ENCODE data around the gene ST3GAL4. TPM values are rescaled to one million over a fixed set of nuclear protein-coding genes. Genes with fewer than 3 reads are reported as not detected.

ST3GAL4 gene
- total RNA-seq, 1 experiment from 2014 or later = 13.1 TPM

DNA sequence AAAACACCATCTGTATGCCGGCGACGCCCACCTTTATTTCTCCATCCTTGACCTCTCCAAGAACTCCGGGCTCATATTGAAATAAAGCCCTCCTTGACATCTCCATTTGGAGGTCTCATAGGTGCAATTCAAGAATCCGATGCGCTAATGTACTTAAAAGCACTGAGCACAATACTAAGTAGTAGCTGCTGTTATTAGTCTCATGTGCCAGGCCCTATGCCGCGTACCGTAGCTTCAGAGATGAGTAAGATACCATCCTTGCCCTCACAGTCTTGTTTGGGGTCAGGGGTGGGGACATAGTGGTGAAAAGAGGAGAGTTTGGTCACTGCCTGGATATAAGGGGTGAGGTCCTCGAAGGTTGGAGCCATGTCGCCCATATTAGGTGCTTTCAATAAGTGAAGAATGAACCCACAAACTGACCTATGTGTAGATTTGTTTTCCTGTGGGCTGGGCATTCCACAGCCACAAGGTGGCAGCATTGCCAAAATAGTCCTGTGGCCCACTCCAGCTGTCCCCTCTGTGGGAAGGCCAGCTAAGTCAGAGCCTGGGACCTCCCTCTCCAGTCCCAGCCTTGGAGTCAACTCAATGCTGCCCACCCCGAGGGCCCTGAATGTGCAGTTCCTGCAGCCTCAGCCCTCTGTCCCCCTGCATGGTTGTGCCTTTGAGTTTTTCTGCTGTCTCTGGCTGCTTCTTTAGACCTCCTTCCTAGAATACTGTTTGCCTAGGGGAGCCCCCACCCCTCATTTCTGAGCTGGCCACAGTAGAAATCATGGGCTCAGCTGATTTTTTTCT is 45.1 kb upstream of the ST3GAL4 start:
- no peaks in the 10 kb centered on the region for H4K20me1 ChIP-seq (ENCODE audit: insufficient read depth)
- ATAC-seq = peak; percentile 93
- no peak overlapping the region for H3K4me3 ChIP-seq (replicated peaks in 1 of 2; ENCODE audit: low read depth in 1 of 2, low read length in 2 of 2)
- H3K4me1 ChIP-seq (ENCODE audit: control insufficient read depth in 1 of 2, insufficient read depth in 2 of 2, low read length in 2 of 2) = peaks cover 0 to 3% of the 10 kb centered on the region in 2 experiments; a peak in 3 of 4 replicates
- no peak overlapping the region for H2AFZ ChIP-seq (ENCODE audit: low read depth, low read length, poor library complexity, severe bottlenecking)
- H3K27me3 ChIP-seq (ENCODE audit: insufficient read depth, low read length) = no peaks in the 10 kb centered on the region
- intact Hi-C loops (cut with micrococcal nuclease) = loop anchor here (1.0 to 10.0 kb wide), 4 partner anchors 82 to 680 kb away; no protein-coding TSS in a partner anchor
- H3K9me2 ChIP-seq (ENCODE audit: insufficient read depth) = no peaks in the 10 kb centered on the region
- no peaks in the 10 kb centered on the region for H3K9me3 ChIP-seq (ENCODE audit: control insufficient read depth in 1 of 2, insufficient read depth in 1 of 2, low read depth in 1 of 2, low read length in 2 of 2)
- peak; percentile 42 for DNase-seq (ENCODE audit: low read depth, low spot score)
- H3K27ac ChIP-seq (ENCODE audit: low read depth, low read length) = no peak overlapping the region
- POLR2A ChIA-PET = interaction anchor here (1.0 kb wide), 1 partner anchor 9 kb away, joined by 3 read pairs; no protein-coding TSS in a partner anchor
- no peaks in the 10 kb centered on the region for H3K79me2 ChIP-seq (ENCODE audit: insufficient read depth, low read length)
- CTCF ChIA-PET = interaction anchor here (0.8 to 5.9 kb wide), 9 partner anchors 9 to 297 kb away, joined by 3 to 74 read pairs (median 4); no protein-coding TSS in a partner anchor
- H3K4me2 ChIP-seq (ENCODE audit: low read length) = no peak overlapping the region
- H3K9ac ChIP-seq (ENCODE audit: low read length) = no peak overlapping the region
- TF ChIP-seq, protein P1, sequence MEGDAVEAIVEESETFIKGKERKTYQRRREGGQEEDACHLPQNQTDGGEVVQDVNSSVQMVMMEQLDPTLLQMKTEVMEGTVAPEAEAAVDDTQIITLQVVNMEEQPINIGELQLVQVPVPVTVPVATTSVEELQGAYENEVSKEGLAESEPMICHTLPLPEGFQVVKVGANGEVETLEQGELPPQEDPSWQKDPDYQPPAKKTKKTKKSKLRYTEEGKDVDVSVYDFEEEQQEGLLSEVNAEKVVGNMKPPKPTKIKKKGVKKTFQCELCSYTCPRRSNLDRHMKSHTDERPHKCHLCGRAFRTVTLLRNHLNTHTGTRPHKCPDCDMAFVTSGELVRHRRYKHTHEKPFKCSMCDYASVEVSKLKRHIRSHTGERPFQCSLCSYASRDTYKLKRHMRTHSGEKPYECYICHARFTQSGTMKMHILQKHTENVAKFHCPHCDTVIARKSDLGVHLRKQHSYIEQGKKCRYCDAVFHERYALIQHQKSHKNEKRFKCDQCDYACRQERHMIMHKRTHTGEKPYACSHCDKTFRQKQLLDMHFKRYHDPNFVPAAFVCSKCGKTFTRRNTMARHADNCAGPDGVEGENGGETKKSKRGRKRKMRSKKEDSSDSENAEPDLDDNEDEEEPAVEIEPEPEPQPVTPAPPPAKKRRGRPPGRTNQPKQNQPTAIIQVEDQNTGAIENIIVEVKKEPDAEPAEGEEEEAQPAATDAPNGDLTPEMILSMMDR (IDR thresholded peaks at IDR 0.05 in 2 of 3, conservative IDR thresholded peaks at IDR 0.05 in 1 of 3; ENCODE audit: borderline replicate concordance in 1 of 3, insufficient read depth in 1 of 3, low read depth in 2 of 3, low read length in 2 of 3) = peak; percentile 75 to 88 (median 85)
- TF ChIP-seq RAD21 (IDR thresholded peaks at IDR 0.05; ENCODE audit: low read depth) = peak; percentile 96
- no peak for TF ChIP-seq EZH2 (IDR thresholded peaks at IDR 0.05)
- RAD21 ChIA-PET (ENCODE audit: low non-redundant PET in 1 of 2, low total read pairs in 2 of 2, uncharacterized antibody in 2 of 2, unreplicated experiment in 2 of 2) = interaction anchor here (0.6 to 1.3 kb wide), 4 partner anchors 95 to 170 kb away, joined by 3 to 10 read pairs (median 6); no protein-coding TSS in a partner anchor
- BruUV-seq (replicated peaks) = no TSS peak
- no peaks in the 10 kb centered on the region for H3K36me3 ChIP-seq (ENCODE audit: control insufficient read depth in 1 of 2, insufficient read depth in 2 of 2, low read length in 2 of 2)

DNA sequence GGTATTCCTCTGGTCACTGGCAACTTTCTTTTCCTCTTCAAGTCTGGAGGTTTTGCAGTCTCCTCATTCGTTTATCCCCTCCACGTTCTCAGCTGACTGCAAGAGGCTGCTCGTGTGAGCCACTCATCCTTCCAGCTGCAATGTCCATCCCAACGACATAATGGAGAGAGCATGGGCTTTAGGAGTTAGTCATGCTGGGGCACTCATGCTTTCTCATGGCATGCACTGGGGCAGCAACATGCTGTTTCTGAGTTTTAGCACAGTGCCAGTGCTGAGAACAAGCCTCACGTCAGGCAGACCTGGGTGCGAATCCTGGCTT is 44.5 kb upstream of the ST3GAL4 start:
- H2AFZ ChIP-seq (ENCODE audit: low read depth, low read length, poor library complexity, severe bottlenecking) = no peak overlapping the region
- DNase-seq (ENCODE audit: low read depth, low spot score) (no peak), ATAC-seq (no peak)
- no peak overlapping the region for H3K4me2 ChIP-seq (ENCODE audit: low read length)
- ChIA-PET POLR2A (interaction anchor here (1.0 kb wide), 1 partner anchor 8 kb away, joined by 3 read pairs; no protein-coding TSS in a partner anchor), CTCF (interaction anchor here (1.0 to 5.9 kb wide), 9 partner anchors 8 to 679 kb away, joined by 3 to 74 read pairs (median 4); no protein-coding TSS in a partner anchor), RAD21 (ENCODE audit: low non-redundant PET in 1 of 2, low total read pairs in 2 of 2, uncharacterized antibody in 2 of 2, unreplicated experiment in 2 of 2) (interaction anchor here (0.6 to 1.3 kb wide), 4 partner anchors 94 to 170 kb away, joined by 3 to 10 read pairs (median 6); no protein-coding TSS in a partner anchor)
- H3K27me3 ChIP-seq (ENCODE audit: insufficient read depth, low read length) = no peaks in the 10 kb centered on the region
- no peaks in the 10 kb centered on the region for H3K36me3 ChIP-seq (ENCODE audit: control insufficient read depth in 1 of 2, insufficient read depth in 2 of 2, low read length in 2 of 2)
- peaks cover 5 to 9% of the 10 kb centered on the region in 2 experiments for H3K4me1 ChIP-seq (ENCODE audit: control insufficient read depth in 1 of 2, insufficient read depth in 2 of 2, low read length in 2 of 2)
- no peak overlapping the region for H3K4me3 ChIP-seq (replicated peaks in 1 of 2; ENCODE audit: low read depth in 1 of 2, low read length in 2 of 2)
- H3K79me2 ChIP-seq (ENCODE audit: insufficient read depth, low read length) = no peaks in the 10 kb centered on the region
- no peaks in the 10 kb centered on the region for H3K9me3 ChIP-seq (ENCODE audit: control insufficient read depth in 1 of 2, insufficient read depth in 1 of 2, low read depth in 1 of 2, low read length in 2 of 2)
- H4K20me1 ChIP-seq (ENCODE audit: insufficient read depth) = no peaks in the 10 kb centered on the region
- intact Hi-C loops (cut with micrococcal nuclease) = loop anchor here (1.0 to 10.0 kb wide), 4 partner anchors 82 to 680 kb away; no protein-coding TSS in a partner anchor
- no peaks in the 10 kb centered on the region for H3K9me2 ChIP-seq (ENCODE audit: insufficient read depth)
- no peak overlapping the region for H3K9ac ChIP-seq (ENCODE audit: low read length)
- H3K27ac ChIP-seq (ENCODE audit: low read depth, low read length) = no peak overlapping the region
- BruUV-seq (replicated peaks) = no TSS peak
- no peak for TF ChIP-seq EZH2phosphoT487 (IDR thresholded peaks at IDR 0.05; ENCODE audit: borderline replicate concordance)
- TF ChIP-seq SRF (IDR thresholded peaks at IDR 0.05; ENCODE audit: low read depth) = no peak
- no peak for TF ChIP-seq CEBPB (IDR thresholded peaks at IDR 0.05; ENCODE audit: low read depth)
- TF ChIP-seq, protein P2, sequence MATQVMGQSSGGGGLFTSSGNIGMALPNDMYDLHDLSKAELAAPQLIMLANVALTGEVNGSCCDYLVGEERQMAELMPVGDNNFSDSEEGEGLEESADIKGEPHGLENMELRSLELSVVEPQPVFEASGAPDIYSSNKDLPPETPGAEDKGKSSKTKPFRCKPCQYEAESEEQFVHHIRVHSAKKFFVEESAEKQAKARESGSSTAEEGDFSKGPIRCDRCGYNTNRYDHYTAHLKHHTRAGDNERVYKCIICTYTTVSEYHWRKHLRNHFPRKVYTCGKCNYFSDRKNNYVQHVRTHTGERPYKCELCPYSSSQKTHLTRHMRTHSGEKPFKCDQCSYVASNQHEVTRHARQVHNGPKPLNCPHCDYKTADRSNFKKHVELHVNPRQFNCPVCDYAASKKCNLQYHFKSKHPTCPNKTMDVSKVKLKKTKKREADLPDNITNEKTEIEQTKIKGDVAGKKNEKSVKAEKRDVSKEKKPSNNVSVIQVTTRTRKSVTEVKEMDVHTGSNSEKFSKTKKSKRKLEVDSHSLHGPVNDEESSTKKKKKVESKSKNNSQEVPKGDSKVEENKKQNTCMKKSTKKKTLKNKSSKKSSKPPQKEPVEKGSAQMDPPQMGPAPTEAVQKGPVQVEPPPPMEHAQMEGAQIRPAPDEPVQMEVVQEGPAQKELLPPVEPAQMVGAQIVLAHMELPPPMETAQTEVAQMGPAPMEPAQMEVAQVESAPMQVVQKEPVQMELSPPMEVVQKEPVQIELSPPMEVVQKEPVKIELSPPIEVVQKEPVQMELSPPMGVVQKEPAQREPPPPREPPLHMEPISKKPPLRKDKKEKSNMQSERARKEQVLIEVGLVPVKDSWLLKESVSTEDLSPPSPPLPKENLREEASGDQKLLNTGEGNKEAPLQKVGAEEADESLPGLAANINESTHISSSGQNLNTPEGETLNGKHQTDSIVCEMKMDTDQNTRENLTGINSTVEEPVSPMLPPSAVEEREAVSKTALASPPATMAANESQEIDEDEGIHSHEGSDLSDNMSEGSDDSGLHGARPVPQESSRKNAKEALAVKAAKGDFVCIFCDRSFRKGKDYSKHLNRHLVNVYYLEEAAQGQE (IDR thresholded peaks at IDR 0.05; ENCODE audit: low read depth) = no peak
- TF ChIP-seq TCF7L2 (IDR thresholded peaks at IDR 0.05; ENCODE audit: borderline replicate concordance, extremely low read depth, insufficient read depth, insufficient read length) = no peak
- no peak for TF ChIP-seq SIN3A (IDR thresholded peaks at IDR 0.05; ENCODE audit: low read depth)
- TF ChIP-seq, protein P3, sequence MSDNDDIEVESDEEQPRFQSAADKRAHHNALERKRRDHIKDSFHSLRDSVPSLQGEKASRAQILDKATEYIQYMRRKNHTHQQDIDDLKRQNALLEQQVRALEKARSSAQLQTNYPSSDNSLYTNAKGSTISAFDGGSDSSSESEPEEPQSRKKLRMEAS (IDR thresholded peaks at IDR 0.05) = no peak
- TF ChIP-seq SP1 (IDR thresholded peaks at IDR 0.05; ENCODE audit: low read depth) = no peak

Measured in HCT116 (cell line).